Suprapubic skin (tissue), 3 donors: ENCODE data around the gene ERG.

Source experiments
- POLR2AphosphoS5 ChIP-seq, 3 donors: sonication (generic); formaldehyde crosslinking; IDR thresholded peaks; one replicate each; pipeline ENCODE4 v1.6.1; 2017; ENCODE audit warnings: antibody characterized with exemption in 3 of 3
- TF ChIP-seq, protein P1 (sequence below), 2 donors: fragments of 200-600 bp in 1 of 2; fragments of 450-650 bp in 1 of 2; sonication (generic) in 1 of 2; IDR thresholded peaks; one replicate each; pipeline ENCODE4 v1.5.1; 2016 to 2019; ENCODE audit warnings: antibody characterized with exemption in 2 of 2, mild to moderate bottlenecking in 1 of 2, moderate library complexity in 1 of 2

DNA sequence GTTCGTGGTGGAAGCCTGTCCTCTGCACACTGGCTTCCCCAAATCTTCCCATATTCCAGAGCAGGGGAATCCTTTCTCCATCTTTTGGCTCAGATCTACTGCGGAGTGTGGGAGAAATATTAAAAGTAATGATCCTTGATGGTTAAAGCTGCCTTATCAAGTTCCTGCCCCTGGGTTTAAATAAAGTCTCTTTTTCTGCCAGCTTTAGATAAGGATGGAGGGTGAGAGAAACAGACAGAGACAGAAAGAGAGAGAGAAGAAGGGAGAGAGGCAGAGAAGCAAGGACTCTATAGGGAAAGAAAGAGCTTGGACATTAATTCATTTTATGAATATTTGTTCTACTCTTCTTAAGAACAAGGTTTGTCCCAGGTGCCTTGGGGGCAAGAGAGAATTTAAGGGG, 143.5 kb downstream of the ERG start:
- TF ChIP-seq, protein P1, sequence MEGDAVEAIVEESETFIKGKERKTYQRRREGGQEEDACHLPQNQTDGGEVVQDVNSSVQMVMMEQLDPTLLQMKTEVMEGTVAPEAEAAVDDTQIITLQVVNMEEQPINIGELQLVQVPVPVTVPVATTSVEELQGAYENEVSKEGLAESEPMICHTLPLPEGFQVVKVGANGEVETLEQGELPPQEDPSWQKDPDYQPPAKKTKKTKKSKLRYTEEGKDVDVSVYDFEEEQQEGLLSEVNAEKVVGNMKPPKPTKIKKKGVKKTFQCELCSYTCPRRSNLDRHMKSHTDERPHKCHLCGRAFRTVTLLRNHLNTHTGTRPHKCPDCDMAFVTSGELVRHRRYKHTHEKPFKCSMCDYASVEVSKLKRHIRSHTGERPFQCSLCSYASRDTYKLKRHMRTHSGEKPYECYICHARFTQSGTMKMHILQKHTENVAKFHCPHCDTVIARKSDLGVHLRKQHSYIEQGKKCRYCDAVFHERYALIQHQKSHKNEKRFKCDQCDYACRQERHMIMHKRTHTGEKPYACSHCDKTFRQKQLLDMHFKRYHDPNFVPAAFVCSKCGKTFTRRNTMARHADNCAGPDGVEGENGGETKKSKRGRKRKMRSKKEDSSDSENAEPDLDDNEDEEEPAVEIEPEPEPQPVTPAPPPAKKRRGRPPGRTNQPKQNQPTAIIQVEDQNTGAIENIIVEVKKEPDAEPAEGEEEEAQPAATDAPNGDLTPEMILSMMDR (IDR thresholded peaks at IDR 0.05): no peak
- TF ChIP-seq POLR2AphosphoS5 (IDR thresholded peaks at IDR 0.05): no peak
